RWPE1 (cell line): ENCODE results near the gene HS3ST1.
"Not testable (repeated sequence)": the region's sequence is repeated elsewhere in the genome, so short reads cannot be mapped to it uniquely, and the experiment has no call there.

ENCODE experiments used
- CTCF ChIA-PET: fragments of 350-600 bp; sonication (Branson Sonifier 250); formaldehyde crosslinking; extraction: SDS; loops from one replicate; lab custom pipeline; 2021; lab: Yijun Ruan, JAX
- POLR2A ChIA-PET: fragments of 400-600 bp; formaldehyde crosslinking; extraction: SDS; loops from one replicate; lab custom pipeline; 2020; ENCODE audit warnings: antibody characterized with exemption; ENCODE audit not compliant: low non-redundant PET; lab: Yijun Ruan, JAX
- DNase-seq: peaks from one replicate; pipeline ENCODE4 v3.0.0; 2012; ENCODE audit warnings: low spot score
- H3K27ac ChIP-seq: fragments of 450-650 bp; 2 replicates; pipeline ENCODE4 v1.5.1; 2017
- TF ChIP-seq, protein P1 (sequence below): fragments of 450-650 bp; conservative IDR thresholded peaks from 2 replicates; pipeline ENCODE4 v1.5.1; 2017; ENCODE audit warnings: low read depth, mild to moderate bottlenecking

Gene HS3ST1

DNA sequence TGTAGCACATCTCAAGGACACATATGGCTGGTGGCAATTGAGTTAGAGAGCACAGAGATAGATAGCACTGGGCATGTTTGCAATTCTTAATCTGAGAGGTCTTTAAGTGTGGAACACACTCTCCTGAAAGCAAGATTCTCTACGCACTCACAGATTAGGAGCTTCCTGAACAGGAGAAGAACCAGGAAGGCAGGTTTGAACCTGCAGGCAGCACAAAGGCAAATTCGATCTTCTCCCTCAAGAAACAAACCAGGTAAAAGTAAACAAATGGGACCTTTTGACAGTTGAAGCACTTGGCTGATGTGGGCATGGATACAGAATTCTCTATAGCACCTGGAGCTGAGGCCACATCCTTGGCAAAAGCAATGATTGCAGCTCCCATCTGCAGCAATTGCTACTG, 24.3 kb downstream of the HS3ST1 start:
- no peak overlapping the region for H3K27ac ChIP-seq
- CTCF ChIA-PET: no interaction called here
- TF ChIP-seq, protein P1, sequence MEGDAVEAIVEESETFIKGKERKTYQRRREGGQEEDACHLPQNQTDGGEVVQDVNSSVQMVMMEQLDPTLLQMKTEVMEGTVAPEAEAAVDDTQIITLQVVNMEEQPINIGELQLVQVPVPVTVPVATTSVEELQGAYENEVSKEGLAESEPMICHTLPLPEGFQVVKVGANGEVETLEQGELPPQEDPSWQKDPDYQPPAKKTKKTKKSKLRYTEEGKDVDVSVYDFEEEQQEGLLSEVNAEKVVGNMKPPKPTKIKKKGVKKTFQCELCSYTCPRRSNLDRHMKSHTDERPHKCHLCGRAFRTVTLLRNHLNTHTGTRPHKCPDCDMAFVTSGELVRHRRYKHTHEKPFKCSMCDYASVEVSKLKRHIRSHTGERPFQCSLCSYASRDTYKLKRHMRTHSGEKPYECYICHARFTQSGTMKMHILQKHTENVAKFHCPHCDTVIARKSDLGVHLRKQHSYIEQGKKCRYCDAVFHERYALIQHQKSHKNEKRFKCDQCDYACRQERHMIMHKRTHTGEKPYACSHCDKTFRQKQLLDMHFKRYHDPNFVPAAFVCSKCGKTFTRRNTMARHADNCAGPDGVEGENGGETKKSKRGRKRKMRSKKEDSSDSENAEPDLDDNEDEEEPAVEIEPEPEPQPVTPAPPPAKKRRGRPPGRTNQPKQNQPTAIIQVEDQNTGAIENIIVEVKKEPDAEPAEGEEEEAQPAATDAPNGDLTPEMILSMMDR: no peak
- POLR2A ChIA-PET: no interaction called here
- DNase-seq: no peak

DNA sequence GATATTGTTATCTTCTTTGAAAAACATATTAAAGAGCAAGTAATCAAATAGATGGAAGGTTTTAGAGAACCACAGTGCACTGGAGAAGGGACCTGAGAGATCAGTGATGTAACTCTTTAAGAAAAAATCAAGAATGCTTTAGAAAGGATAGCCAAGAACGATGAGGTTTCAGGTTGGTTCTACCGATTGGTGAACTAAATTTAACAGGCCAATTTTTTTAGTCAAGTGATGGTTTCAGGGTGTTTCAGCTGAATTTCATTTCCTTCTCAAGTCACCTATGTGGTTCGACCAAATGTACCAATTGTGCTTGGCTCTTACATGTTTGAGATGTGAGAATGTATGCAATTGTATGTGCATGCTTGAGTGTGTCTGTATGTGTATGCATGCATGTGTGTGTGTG, 26.5 kb downstream of the HS3ST1 start:
- H3K27ac ChIP-seq: no peak overlapping the region
- TF ChIP-seq, protein P1: no peak
- ChIA-PET POLR2A (no interaction called here), CTCF (no interaction called here)
- DNase-seq: no peak

DNA sequence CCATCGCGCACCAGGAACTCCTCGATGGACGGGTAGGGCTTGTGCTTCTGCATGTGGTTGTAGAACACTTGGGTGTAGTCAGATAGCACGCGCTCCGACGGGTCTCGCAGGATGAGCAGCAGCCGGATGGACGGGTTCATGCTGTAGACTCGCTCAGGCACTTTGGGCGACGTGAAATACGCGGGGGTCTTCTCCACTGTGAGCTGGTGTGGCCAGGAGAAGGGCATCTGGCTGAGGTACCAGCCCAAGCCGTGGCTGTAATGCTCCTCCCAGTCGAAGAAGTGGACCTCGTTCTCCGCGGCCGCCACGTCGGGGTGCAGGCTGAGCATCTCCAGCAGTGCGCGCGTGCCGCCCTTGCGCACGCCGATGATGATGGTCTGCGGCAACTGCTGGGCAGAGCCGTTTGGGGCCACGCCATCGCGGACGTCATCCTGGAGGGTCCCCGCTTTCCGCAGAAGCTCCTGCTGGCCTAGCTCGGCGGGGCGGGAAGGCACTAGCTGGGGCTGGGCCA, 29.2 kb downstream of the HS3ST1 start:
- no peak for DNase-seq
- H3K27ac ChIP-seq: no peak overlapping the region
- ChIA-PET CTCF (no interaction called here), POLR2A (no interaction called here)
- TF ChIP-seq, protein P1: no peak

DNA sequence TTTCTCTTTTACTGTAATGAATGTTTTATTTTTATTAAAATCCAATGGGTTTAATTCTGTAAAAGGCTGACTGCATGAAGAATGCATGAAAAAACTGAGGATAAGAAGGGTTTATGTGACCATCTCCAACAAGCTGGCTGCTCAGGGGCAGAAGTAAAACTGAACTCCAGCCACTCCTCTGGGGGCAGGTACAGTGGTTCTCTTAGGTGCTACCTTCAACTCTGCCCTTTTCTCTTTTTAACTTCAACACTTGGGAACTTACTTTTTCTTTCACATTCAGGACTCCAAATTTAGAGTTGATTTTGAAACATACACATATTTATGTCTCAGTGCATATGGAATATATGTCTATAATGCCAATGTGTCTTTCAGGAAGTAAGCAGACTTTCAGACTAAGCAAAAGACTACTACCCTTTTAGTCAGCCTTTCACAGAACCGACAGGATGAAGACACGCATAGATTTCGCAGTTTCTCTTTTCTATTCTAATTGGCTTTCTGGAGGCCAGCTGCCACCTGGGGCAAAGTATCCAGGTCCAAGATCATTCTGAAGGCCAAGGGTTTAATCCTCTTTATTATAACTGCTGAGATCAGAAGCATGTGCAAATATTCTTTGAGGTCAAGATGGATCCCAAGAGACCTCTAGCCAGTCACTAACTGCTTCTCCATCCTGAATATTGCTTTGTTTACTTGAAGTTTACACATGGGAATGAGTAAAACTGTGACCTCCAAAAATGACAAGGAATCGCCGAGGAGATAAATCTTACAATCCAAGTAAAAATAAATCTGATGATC, 30.7 kb downstream of the HS3ST1 start:
- no peak overlapping the region for H3K27ac ChIP-seq
- POLR2A ChIA-PET: no interaction called here

DNA sequence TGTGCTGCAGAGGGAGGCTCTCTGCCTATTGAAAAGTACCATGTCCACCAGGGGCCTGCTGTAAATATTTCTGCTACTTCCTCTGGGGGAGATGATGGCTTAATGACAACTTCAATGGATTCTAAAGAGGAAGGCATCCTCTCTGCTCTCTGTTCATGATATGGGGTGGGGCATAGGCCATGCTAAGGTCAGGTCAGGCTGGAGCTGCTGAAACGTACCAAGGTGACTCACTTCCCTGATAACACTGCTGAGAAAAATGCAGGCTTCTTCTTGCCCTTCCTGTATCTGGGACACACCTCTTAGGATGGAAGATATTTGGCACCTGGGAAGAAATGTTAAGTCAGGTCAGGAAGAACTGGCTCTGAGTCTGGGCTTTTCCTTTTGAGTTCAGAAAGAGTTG, 31.5 kb downstream of the HS3ST1 start:
- CTCF ChIA-PET: interaction anchor here (0.6 kb wide), 1 partner anchor 674 kb away, joined by 4 read pairs; no protein-coding TSS in a partner anchor
- peak; percentile 79 for DNase-seq
- peak overlapping the region; percentile 20; the same call in 1 of the 2 replicates for H3K27ac ChIP-seq

More for the DNA sequence above, 30.7 kb downstream of the HS3ST1 start:
- no peak for DNase-seq
- CTCF ChIA-PET: no interaction called here
- TF ChIP-seq, protein P1: no peak

DNA sequence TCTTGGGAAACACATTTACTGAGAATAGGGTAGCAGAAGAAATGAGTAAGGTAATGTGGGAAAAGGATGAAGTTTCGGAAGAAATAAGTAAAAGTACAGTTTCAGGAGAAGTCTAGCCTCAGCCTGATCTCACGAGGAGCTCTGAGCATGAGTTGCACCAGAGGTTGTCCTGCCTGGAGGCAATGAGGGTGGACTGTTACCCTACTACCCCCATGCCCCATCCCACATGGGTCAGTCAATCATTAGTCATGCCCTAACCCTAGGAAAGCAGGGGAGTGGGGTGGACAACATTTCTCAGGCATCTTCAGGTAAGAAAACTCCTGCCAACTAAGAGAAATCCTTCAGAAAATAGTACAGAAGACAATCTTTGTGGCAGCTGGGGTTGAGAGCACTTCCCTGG, 35.1 kb downstream of the HS3ST1 start:
- DNase-seq: no peak
- TF ChIP-seq, protein P1: no peak
- ChIA-PET CTCF (no interaction called here), POLR2A (no interaction called here)
- H3K27ac ChIP-seq: no peak overlapping the region

More for the DNA sequence above, 31.5 kb downstream of the HS3ST1 start:
- POLR2A ChIA-PET: no interaction called here
- TF ChIP-seq, protein P1: no peak

DNA sequence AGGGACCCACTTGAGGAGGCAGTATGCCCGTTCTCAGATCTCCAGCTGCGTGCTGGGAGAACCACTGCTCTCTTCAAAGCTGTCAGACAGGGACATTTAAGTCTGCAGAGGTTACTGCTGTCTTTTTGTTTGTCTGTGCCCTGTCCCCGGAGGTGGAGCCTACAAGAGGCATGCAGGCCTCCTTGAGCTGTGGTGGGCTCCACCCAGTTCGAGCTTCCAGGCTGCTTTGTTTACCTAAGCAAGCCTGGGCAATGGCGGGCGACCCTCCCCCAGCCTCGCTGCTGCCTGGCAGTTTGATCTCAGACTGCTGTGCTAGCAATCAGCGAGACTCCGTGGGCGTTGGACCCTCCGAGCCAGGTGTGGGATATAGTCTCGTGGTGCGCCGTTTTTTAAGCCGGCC, 44.6 kb downstream of the HS3ST1 start:
- H3K27ac ChIP-seq, POLR2A ChIA-PET, CTCF ChIA-PET, DNase-seq: not testable (repeated sequence)
